ENCODE results near the gene MDP1.

DNA sequence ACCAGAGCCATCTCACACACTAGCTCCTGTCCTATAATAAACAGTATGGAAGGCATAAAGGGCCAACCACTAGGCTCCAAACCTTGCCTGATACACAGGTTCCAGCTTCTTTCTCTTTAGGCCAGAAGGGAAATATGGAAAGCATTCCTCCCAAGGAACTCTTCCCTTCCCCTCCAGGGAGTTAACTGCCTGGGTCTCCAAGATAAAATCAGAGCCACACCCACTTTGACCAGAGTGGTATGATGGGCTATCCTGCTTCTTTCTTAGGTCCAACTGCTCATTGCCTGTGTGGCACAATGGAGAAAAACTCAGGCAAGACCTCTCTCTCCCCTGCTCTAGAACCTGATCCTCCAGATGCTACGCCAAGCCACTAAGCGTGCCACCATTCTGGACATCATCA lies 8.2 kb downstream of the MDP1 start:
- TF ChIP-seq EP300 (IDR thresholded peaks at IDR 0.05) (no peak), POLR2A (IDR thresholded peaks at IDR 0.05; ENCODE audit: low read length) (no peak), RCOR1 (IDR thresholded peaks at IDR 0.05; ENCODE audit: low read depth, low read length) (no peak), POLR2AphosphoS2 (conservative IDR thresholded peaks at IDR 0.05; ENCODE audit: low read length) (no peak), CHD2 (IDR thresholded peaks at IDR 0.05; ENCODE audit: low read length, partially characterized antibody) (no peak), MAFK (IDR thresholded peaks at IDR 0.05; ENCODE audit: partially characterized antibody) (no peak)
- TF ChIP-seq, protein P1, sequence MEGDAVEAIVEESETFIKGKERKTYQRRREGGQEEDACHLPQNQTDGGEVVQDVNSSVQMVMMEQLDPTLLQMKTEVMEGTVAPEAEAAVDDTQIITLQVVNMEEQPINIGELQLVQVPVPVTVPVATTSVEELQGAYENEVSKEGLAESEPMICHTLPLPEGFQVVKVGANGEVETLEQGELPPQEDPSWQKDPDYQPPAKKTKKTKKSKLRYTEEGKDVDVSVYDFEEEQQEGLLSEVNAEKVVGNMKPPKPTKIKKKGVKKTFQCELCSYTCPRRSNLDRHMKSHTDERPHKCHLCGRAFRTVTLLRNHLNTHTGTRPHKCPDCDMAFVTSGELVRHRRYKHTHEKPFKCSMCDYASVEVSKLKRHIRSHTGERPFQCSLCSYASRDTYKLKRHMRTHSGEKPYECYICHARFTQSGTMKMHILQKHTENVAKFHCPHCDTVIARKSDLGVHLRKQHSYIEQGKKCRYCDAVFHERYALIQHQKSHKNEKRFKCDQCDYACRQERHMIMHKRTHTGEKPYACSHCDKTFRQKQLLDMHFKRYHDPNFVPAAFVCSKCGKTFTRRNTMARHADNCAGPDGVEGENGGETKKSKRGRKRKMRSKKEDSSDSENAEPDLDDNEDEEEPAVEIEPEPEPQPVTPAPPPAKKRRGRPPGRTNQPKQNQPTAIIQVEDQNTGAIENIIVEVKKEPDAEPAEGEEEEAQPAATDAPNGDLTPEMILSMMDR (IDR thresholded peaks at IDR 0.05), result no peak
- TF ChIP-seq, protein P2, sequence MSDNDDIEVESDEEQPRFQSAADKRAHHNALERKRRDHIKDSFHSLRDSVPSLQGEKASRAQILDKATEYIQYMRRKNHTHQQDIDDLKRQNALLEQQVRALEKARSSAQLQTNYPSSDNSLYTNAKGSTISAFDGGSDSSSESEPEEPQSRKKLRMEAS (IDR thresholded peaks at IDR 0.05), result no peak
- TF ChIP-seq, protein P3, sequence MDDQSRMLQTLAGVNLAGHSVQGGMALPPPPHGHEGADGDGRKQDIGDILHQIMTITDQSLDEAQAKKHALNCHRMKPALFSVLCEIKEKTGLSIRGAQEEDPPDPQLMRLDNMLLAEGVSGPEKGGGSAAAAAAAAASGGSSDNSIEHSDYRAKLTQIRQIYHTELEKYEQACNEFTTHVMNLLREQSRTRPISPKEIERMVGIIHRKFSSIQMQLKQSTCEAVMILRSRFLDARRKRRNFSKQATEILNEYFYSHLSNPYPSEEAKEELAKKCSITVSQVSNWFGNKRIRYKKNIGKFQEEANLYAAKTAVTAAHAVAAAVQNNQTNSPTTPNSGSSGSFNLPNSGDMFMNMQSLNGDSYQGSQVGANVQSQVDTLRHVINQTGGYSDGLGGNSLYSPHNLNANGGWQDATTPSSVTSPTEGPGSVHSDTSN (IDR thresholded peaks at IDR 0.05), result no peak
